OCI-LY7 (cell line): ENCODE measurements around the gene FGB. TPM values are rescaled to one million over a fixed set of nuclear protein-coding genes. Genes with fewer than 3 reads are reported as not detected.

ENCODE experiments used
- BruUV-seq: library from RNA; stranded (reverse); fragments of 400-500 nt; replicated peaks from 2 replicates; lab custom pipeline; 2021; lab: Mats Ljungman, UMichigan
- CTCF ChIA-PET: fragments of 300-600 bp; sonication (Branson Sonifier 250); formaldehyde crosslinking; loops from one replicate; lab custom pipeline; 2022; ENCODE audit warnings: antibody characterized with exemption; ENCODE audit not compliant: unreplicated experiment; lab: Charles Lee
- POLR2A ChIA-PET: fragments of 300-600 bp; sonication (Branson Sonifier 250); formaldehyde crosslinking; loops from one replicate; lab custom pipeline; 2022; ENCODE audit warnings: antibody characterized with exemption; lab: Charles Lee
- DNase-seq: peaks from one replicate; pipeline ENCODE4 v3.0.0-alpha.2; 2015; ENCODE audit warnings: low spot score
- H2AFZ ChIP-seq: fragments of 200-600 bp; sonication (generic), shearing (Covaris generic); 2 replicates; pipeline ENCODE4 v1.6.1; 2014; ENCODE audit warnings: mild to moderate bottlenecking, antibody characterized with exemption, low read length, moderate library complexity
- H3K27ac ChIP-seq: fragments of 200-600 bp; sonication (generic); 2 replicates; pipeline ENCODE4 v1.5.1; 2014; ENCODE audit warnings: mixed run types, low read depth, mild to moderate bottlenecking, moderate library complexity, low read length, inconsistent platforms; ENCODE audit not compliant: poor library complexity, severe bottlenecking
- H3K36me3 ChIP-seq: fragments of 200-600 bp; sonication (generic); 2 replicates; pipeline ENCODE4 v1.6.1; 2014; ENCODE audit warnings: mild to moderate bottlenecking, antibody characterized with exemption, low read length, moderate library complexity, mixed read lengths; ENCODE audit not compliant: insufficient read depth
- H3K4me1 ChIP-seq: fragments of 200-600 bp; sonication (generic); 2 replicates; pipeline ENCODE4 v1.5.1; 2014; ENCODE audit warnings: mild to moderate bottlenecking, low read length; ENCODE audit not compliant: insufficient read depth, poor library complexity, severe bottlenecking
- H3K4me2 ChIP-seq: fragments of 200-600 bp; sonication (generic); 2 replicates; pipeline ENCODE4 v1.6.1; 2014; ENCODE audit warnings: mild to moderate bottlenecking, low read length
- H3K4me3 ChIP-seq: fragments of 200-600 bp; sonication (generic); 2 replicates; pipeline ENCODE4 v1.5.1; 2014; ENCODE audit warnings: mild to moderate bottlenecking, low read depth, low read length; ENCODE audit not compliant: poor library complexity, severe bottlenecking
- H3K79me2 ChIP-seq: fragments of 200-600 bp; sonication (generic); 2 replicates; pipeline ENCODE4 v1.6.1; 2016; ENCODE audit warnings: low read depth, mild to moderate bottlenecking, low read length, moderate library complexity, mixed read lengths; ENCODE audit not compliant: insufficient read depth
- H3K9me2 ChIP-seq: fragments of 200-600 bp; sonication (generic); 2 replicates; pipeline ENCODE4 v1.6.1; 2016; ENCODE audit warnings: mild to moderate bottlenecking, low read length, mixed read lengths; ENCODE audit not compliant: insufficient read depth
- H3K9me3 ChIP-seq: fragments of 200-600 bp; sonication (generic); 2 replicates; pipeline ENCODE4 v1.6.1; 2014; ENCODE audit warnings: mild to moderate bottlenecking, mixed run types, low read length, mixed read lengths
- H4K20me1 ChIP-seq: fragments of 200-600 bp; sonication (generic); 2 replicates; pipeline ENCODE4 v1.6.1; 2014; ENCODE audit warnings: mild to moderate bottlenecking, antibody characterized with exemption, low read length, moderate library complexity, mixed read lengths; ENCODE audit not compliant: insufficient read depth
- CTCF ChIP-seq: fragments of 200-600 bp; sonication (generic); conservative IDR thresholded peaks from 2 replicates; pipeline ENCODE4 v1.5.1; 2014; ENCODE audit warnings: mild to moderate bottlenecking, antibody characterized with exemption, low read length, moderate library complexity, mixed read lengths
- EZH2phosphoT487 ChIP-seq: fragments of 200-600 bp; sonication (generic); IDR thresholded peaks from 2 replicates; pipeline ENCODE4 v1.6.1; 2018; ENCODE audit warnings: low read depth, borderline replicate concordance, mild to moderate bottlenecking, mixed run types, antibody characterized with exemption, low read length, moderate library complexity, mixed read lengths
- intact Hi-C: fragments of 100-400 bp; cut with micrococcal nuclease; formaldehyde crosslinking; loops from one replicate; pipeline ENCODE4 v1.10.0; 2022; ENCODE audit not compliant: unreplicated experiment
- total RNA-seq, 2 experiments: library from RNA; depleted of rRNA in 1 of 2; stranded (reverse); fragments of >200 nt in 1 of 2; shearing (Covaris generic) in 1 of 2; gene quantifications; 2 replicates each; pipeline ENCODE4 v1.2.3, GENCODE V29; 2014 to 2022

The FGB gene
- total RNA-seq, 2 experiments from 2014 or later, result not detected

DNA sequence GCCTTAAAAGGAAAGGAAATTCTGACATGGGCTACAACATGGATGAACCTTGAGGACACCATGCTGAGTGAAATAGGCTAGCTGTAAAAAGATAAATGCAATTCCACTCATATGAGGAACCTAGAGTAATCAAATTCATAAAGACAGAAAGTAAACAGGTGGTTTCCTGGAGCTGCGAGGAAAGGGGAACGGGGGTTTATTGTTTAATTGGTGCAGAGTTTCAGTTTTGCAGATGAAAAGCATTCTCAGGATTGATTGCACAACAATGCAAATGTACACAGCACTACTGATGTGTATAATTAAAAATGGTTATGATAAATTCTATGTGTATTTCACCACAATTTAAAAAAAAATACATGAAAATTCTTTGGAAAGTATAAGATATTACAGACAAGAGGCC lies 36.7 kb upstream of the FGB start:
- H3K9me3 ChIP-seq, result no peaks in the 10 kb centered on the region
- ChIA-PET POLR2A (interaction anchor here (10.6 kb wide), 1 partner anchor 23 kb away, joined by 76 read pairs; the partner anchor contains the start of gene PLRG1), CTCF (no interaction called here)
- H3K4me3 ChIP-seq, result peak overlapping the region; percentile 23
- no peaks in the 10 kb centered on the region for H3K9me2 ChIP-seq
- DNase-seq, result peak; percentile 61
- no peaks in the 10 kb centered on the region for H3K36me3 ChIP-seq
- peaks cover 32% of the 10 kb centered on the region for H3K4me1 ChIP-seq
- TF ChIP-seq EZH2phosphoT487 (no peak), CTCF (no peak)
- BruUV-seq, result no TSS peak
- H4K20me1 ChIP-seq, result no peaks in the 10 kb centered on the region
- H3K79me2 ChIP-seq, result no peaks in the 10 kb centered on the region
- H2AFZ ChIP-seq, result peak overlapping the region; percentile 43; the same call in 1 of the 2 replicates
- intact Hi-C loops, result no loop called here
- peak overlapping the region; percentile 61 for H3K4me2 ChIP-seq
- H3K27ac ChIP-seq, result peak overlapping the region; percentile 56

DNA sequence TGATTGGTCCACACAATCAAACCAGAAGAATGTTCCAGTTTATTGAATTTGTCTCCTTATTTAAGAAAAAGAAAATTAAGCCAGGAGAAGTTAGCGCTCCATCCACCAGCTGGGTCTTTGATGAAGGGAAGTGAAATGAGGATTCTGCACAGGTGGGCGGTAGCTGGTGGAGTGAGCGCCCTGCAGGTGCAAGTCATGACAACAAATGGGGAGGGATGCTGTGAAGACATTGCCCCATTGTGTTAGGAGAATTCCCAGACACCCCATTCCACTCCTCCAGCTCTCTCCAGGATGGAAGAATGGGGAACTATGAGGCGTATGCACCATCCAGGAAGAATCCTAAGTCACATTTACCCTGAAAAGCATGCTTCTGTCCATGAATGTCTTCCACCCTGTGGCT lies 35.5 kb upstream of the FGB start:
- Histone ChIP-seq H3K79me2 (no peaks in the 10 kb centered on the region), H3K9me3 (no peaks in the 10 kb centered on the region), H4K20me1 (no peaks in the 10 kb centered on the region), H3K36me3 (no peaks in the 10 kb centered on the region), H3K4me1 (peaks cover 32% of the 10 kb centered on the region), H2AFZ (peak overlapping the region; percentile 43; the same call in 1 of the 2 replicates), H3K4me2 (peak overlapping the region; percentile 61), H3K27ac (peak overlapping the region; percentile 56), H3K9me2 (no peaks in the 10 kb centered on the region), H3K4me3 (peak overlapping the region; percentile 23)
- POLR2A ChIA-PET, result interaction anchor here (0.6 to 10.6 kb wide), 6 partner anchors 14 to 294 kb away, joined by 3 to 76 read pairs (median 3); partner anchors contain the start of gene PLRG1
- CTCF ChIA-PET, result no interaction called here
- peak; percentile 52 for DNase-seq
- no TSS peak for BruUV-seq
- intact Hi-C loops, result no loop called here
- TF ChIP-seq CTCF (no peak), EZH2phosphoT487 (no peak)

DNA sequence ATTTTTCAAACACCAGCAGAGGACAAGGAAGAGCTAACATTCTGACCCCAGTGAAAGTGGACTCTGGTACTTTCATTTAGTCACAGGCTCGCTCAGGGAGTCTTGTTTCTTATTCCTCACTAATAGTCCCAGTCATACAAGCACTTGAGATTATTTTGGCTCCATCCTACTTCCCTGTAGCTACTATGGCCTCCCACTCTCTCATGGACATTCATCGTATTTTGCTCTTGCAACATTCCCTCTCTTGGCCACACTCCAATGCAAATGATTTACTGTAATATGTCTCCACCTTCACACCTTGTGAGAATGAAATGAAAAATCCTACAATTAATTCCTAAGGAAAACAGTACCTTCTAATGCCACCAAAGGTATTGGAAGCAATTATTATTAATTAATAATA lies 33.9 kb upstream of the FGB start:
- intact Hi-C loops, result no loop called here
- ChIA-PET CTCF (no interaction called here), POLR2A (interaction anchor here (0.8 to 10.6 kb wide), 3 partner anchors 9 to 20 kb away, joined by 3 to 76 read pairs (median 5); partner anchors contain the start of gene PLRG1)
- Histone ChIP-seq H3K9me2 (no peaks in the 10 kb centered on the region), H3K9me3 (no peaks in the 10 kb centered on the region), H3K4me1 (peaks cover 32% of the 10 kb centered on the region), H3K4me2 (no peak overlapping the region), H2AFZ (peak overlapping the region; percentile 60; the same call in 1 of the 2 replicates), H3K36me3 (no peaks in the 10 kb centered on the region), H3K27ac (no peak overlapping the region), H3K79me2 (no peaks in the 10 kb centered on the region), H4K20me1 (no peaks in the 10 kb centered on the region), H3K4me3 (no peak overlapping the region)
- no peak for DNase-seq
- no TSS peak for BruUV-seq
- TF ChIP-seq CTCF (no peak), EZH2phosphoT487 (no peak)
